ENCODE measurements around the gene PPA2.

The PPA2 gene

GRCh38 chr4:105504744-105505143, 30.9 kb upstream of the PPA2 start:
- no peak for TF ChIP-seq MAX (IDR thresholded peaks at IDR 0.05)
- no peak for TF ChIP-seq TEAD4 (IDR thresholded peaks at IDR 0.05)
- TF ChIP-seq YY1 (IDR thresholded peaks at IDR 0.05; ENCODE audit: low read depth), result no peak
- TF ChIP-seq EP300 (IDR thresholded peaks at IDR 0.05; ENCODE audit: borderline replicate concordance), result no peak
- no peak for TF ChIP-seq RAD21 (IDR thresholded peaks at IDR 0.05; ENCODE audit: low read depth)
- no peak for TF ChIP-seq TCF12 (IDR thresholded peaks at IDR 0.05; ENCODE audit: low read depth)
- TF ChIP-seq CEBPB (IDR thresholded peaks at IDR 0.05), result no peak
- no peak for TF ChIP-seq USF1 (IDR thresholded peaks at IDR 0.05)
- no peak for TF ChIP-seq ZBTB7A (IDR thresholded peaks at IDR 0.05; ENCODE audit: low read depth)
- TF ChIP-seq REST (IDR thresholded peaks at IDR 0.05; ENCODE audit: low read depth), result no peak
- no peak for TF ChIP-seq CREB1 (IDR thresholded peaks at IDR 0.05; ENCODE audit: low read depth)

- no peak for TF ChIP-seq CREB1 (IDR thresholded peaks at IDR 0.05; ENCODE audit: low read depth)
- TF ChIP-seq EP300 (IDR thresholded peaks at IDR 0.05; ENCODE audit: borderline replicate concordance), result no peak
- TF ChIP-seq RAD21 (IDR thresholded peaks at IDR 0.05; ENCODE audit: low read depth), result no peak
- TF ChIP-seq CEBPB (IDR thresholded peaks at IDR 0.05), result no peak
These were observed 29.6 kb upstream of the PPA2 start for GRCh38 chr4:105503484-105503883.

GRCh38 chr4:105496899-105497298, 23.0 kb upstream of the PPA2 start:
- TF ChIP-seq EGR1 (IDR thresholded peaks at IDR 0.05), result no peak
- TF ChIP-seq RAD21 (IDR thresholded peaks at IDR 0.05; ENCODE audit: low read depth), result peak; percentile 36; the same call in 1 of the 2 replicates

GRCh38 chr4:105495667-105496066, 21.8 kb upstream of the PPA2 start:
- TF ChIP-seq CEBPB (IDR thresholded peaks at IDR 0.05) (no peak), ZBTB7A (IDR thresholded peaks at IDR 0.05; ENCODE audit: low read depth) (no peak), EGR1 (IDR thresholded peaks at IDR 0.05) (no peak), FOXM1 (IDR thresholded peaks at IDR 0.05; ENCODE audit: borderline replicate concordance, low read depth) (no peak), TCF12 (IDR thresholded peaks at IDR 0.05; ENCODE audit: low read depth) (no peak), MAX (IDR thresholded peaks at IDR 0.05) (no peak), TAF1 (IDR thresholded peaks at IDR 0.05; ENCODE audit: low read depth) (no peak), YY1 (IDR thresholded peaks at IDR 0.05; ENCODE audit: low read depth) (no peak), RAD21 (IDR thresholded peaks at IDR 0.05; ENCODE audit: low read depth) (no peak), REST (IDR thresholded peaks at IDR 0.05; ENCODE audit: low read depth) (no peak), USF1 (IDR thresholded peaks at IDR 0.05) (no peak), NFIC (IDR thresholded peaks at IDR 0.05) (no peak), EP300 (IDR thresholded peaks at IDR 0.05; ENCODE audit: borderline replicate concordance) (no peak), CREB1 (IDR thresholded peaks at IDR 0.05; ENCODE audit: low read depth) (no peak), TEAD4 (IDR thresholded peaks at IDR 0.05) (no peak)

GRCh38 chr4:105490523-105490922, 16.7 kb upstream of the PPA2 start:
- no peak for TF ChIP-seq ZBTB7A (IDR thresholded peaks at IDR 0.05; ENCODE audit: low read depth)
- no peak for TF ChIP-seq USF1 (IDR thresholded peaks at IDR 0.05)
- TF ChIP-seq YY1 (IDR thresholded peaks at IDR 0.05; ENCODE audit: low read depth), result no peak
- TF ChIP-seq REST (IDR thresholded peaks at IDR 0.05; ENCODE audit: low read depth), result no peak
- no peak for TF ChIP-seq CREB1 (IDR thresholded peaks at IDR 0.05; ENCODE audit: low read depth)

Data from Ishikawa (cell line).